IPS-18a (cell line): ENCODE data around the gene ART3.

Source experiments
- H3K27ac ChIP-seq: one replicate; pipeline ENCODE4 v1.5.1; 2013; ENCODE audit warnings: low read length
- H3K27me3 ChIP-seq: one replicate; pipeline ENCODE4 v1.6.1; 2013; ENCODE audit warnings: mild to moderate bottlenecking, low read length; ENCODE audit not compliant: control insufficient read depth, insufficient read depth
- H3K36me3 ChIP-seq: one replicate; pipeline ENCODE4 v1.6.1; 2013; ENCODE audit warnings: low read depth, low read length; ENCODE audit not compliant: control insufficient read depth
- H3K4me1 ChIP-seq: one replicate; pipeline ENCODE4 v1.6.1; 2013; ENCODE audit warnings: low read depth, low read length; ENCODE audit not compliant: control insufficient read depth
- H3K4me3 ChIP-seq: one replicate; pipeline ENCODE4 v1.5.1; 2013; ENCODE audit warnings: low read length
- H3K9ac ChIP-seq: one replicate; pipeline ENCODE4 v1.6.1; 2013; ENCODE audit warnings: mild to moderate bottlenecking, low read length, moderate library complexity
- H3K9me3 ChIP-seq: one replicate; pipeline ENCODE4 v1.6.1; 2013; ENCODE audit warnings: low read depth, low read length; ENCODE audit not compliant: control insufficient read depth

The ART3 gene

DNA sequence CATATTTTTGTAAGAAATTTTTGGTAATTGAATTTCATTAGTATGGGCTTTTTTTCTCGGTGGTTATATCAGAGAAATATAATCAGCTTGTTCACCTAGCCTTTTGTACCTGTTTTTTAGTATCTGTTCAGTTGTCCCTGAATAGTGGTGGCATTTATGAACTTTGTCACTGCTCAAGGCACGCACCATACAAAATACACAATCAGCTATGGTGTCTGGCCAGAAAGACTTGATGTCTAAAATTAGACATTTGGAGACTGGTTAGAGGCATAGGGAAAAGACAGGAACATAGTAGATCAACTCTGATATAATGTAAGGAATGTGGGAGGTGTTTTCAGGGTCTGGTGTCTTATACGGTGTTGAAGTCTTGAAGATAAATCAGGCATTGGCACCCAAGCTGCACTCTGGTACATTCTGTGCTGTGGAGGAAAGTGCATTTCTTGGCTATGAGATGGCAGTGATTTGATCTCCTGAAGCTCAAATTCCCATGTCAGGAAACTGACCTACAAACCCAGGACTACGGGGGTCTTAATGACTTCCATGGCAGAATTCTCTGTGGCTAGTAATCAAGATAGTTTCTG is 3.6 kb downstream of the ART3 start:
- Histone ChIP-seq H3K9me3 (no peaks in the 10 kb centered on the region), H3K27me3 (no peaks in the 10 kb centered on the region), H3K4me1 (peaks cover 4% of the 10 kb centered on the region), H3K27ac (no peak overlapping the region), H3K4me3 (no peak overlapping the region), H3K9ac (no peak overlapping the region), H3K36me3 (no peaks in the 10 kb centered on the region)

DNA sequence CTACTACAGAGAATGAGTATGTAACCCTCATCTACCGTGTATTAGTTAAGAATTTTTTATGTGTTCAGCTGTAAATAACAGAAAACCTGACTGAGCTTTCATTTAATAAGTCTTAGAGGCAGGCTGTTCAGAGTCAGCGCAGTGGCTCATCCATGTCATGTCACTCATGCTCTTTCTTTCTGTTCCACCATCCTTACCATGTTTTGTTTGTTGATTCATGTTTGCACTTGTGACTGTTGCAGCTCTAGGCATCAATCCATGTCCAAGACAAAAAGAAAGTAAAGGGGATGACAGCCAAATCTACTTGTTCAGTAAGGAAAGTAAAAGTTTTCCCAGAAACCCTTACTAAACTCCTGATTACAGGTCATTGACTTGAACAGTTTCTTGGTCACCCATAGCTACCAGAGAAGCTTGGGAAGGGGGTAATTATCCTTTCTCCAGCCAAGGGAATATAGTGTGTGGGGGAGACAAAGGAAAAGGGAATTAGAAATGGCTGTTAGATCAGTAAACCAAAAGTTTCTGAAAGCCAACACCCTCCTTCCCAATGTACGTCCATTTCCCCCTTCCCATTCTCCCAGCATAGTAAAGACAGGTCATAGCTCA is 9.0 kb downstream of the ART3 start:
- H3K9me3 ChIP-seq = no peaks in the 10 kb centered on the region
- H3K4me3 ChIP-seq = no peak overlapping the region
- H3K9ac ChIP-seq = no peak overlapping the region
- no peak overlapping the region for H3K27ac ChIP-seq
- H3K36me3 ChIP-seq = no peaks in the 10 kb centered on the region
- no peaks in the 10 kb centered on the region for H3K27me3 ChIP-seq
- H3K4me1 ChIP-seq = peaks cover 2% of the 10 kb centered on the region

DNA sequence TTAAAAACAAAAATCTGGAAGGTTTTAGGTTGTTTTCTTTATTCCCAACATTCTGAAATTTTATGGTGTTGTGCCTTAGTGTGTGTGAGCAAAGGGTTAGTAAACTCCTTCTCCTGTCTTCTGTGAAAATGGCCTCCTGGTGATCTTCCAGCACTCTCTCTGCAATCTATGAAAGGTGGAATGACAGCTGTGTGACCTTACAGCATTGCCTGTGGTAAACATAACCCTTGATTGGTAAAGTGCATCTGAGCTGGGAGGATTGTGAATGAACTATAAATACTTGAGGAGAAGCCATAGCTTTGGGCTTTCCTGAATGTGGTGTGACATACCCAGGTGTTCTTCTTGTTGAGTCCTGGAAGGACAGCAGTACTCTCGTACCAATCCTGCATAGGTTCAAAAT is 10.0 kb downstream of the ART3 start:
- Histone ChIP-seq H3K9ac (no peak overlapping the region), H3K4me1 (peaks cover 2% of the 10 kb centered on the region)

DNA sequence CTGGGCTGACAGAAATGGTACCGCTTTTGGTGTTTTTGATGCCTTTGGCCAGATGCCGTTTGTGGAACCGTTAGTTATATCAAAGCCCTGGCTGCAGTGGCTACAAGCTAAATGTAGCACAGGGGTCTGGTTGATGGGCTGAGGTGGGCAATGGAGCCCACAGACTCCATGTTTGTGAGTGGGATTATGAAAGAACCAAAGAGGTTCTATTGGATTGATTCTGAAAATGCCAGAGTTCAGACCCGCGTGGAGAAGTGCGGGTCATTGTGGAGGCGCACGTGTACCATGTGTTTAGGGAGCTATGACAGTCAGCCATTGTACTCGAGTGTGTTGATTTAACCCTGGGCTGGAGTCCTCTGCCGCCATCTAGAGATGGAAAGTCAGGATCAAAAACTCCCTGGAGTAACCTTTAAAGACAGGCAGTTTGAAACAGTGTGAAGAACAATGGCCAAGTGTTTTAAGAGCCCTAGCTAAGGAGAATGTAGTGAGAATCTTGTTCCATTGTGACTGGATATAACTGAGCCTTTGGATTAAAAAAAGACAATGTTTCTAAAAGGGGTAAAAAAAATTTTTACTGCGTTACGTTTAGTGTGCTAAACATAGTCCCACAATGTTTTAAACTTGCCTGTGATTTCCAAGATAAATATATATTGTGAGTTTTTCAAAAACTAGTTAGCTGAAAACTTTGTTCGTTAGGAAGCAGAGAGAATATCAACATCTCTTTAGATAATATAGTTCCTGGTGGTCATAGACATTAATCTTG is 12.7 kb downstream of the ART3 start:
- H3K9me3 ChIP-seq = no peaks in the 10 kb centered on the region
- peak overlapping the region; percentile 37 for H3K9ac ChIP-seq

More for the DNA sequence above, 10.0 kb downstream of the ART3 start:
- Histone ChIP-seq H3K36me3 (no peaks in the 10 kb centered on the region), H3K27ac (no peak overlapping the region), H3K9me3 (no peaks in the 10 kb centered on the region), H3K27me3 (no peaks in the 10 kb centered on the region), H3K4me3 (no peak overlapping the region)

GRCh38 chr4:76088719-76089118 is 14.2 kb downstream of the ART3 start:
- Histone ChIP-seq H3K4me1 (peaks cover 2% of the 10 kb centered on the region), H3K9me3 (no peaks in the 10 kb centered on the region), H3K9ac (no peak overlapping the region), H3K27ac (no peak overlapping the region), H3K27me3 (no peaks in the 10 kb centered on the region), H3K36me3 (no peaks in the 10 kb centered on the region), H3K4me3 (no peak overlapping the region)

More for the DNA sequence above, 12.7 kb downstream of the ART3 start:
- peaks cover 2% of the 10 kb centered on the region for H3K4me1 ChIP-seq
- H3K27me3 ChIP-seq = no peaks in the 10 kb centered on the region
- H3K27ac ChIP-seq = no peak overlapping the region
- peak overlapping the region; percentile 15 for H3K4me3 ChIP-seq
- H3K36me3 ChIP-seq = no peaks in the 10 kb centered on the region

- no peak overlapping the region for H3K27ac ChIP-seq
- H3K9me3 ChIP-seq = no peaks in the 10 kb centered on the region
- no peaks in the 10 kb centered on the region for H3K27me3 ChIP-seq
- H3K4me1 ChIP-seq = peaks cover 2% of the 10 kb centered on the region
- no peak overlapping the region for H3K9ac ChIP-seq
- H3K36me3 ChIP-seq = no peaks in the 10 kb centered on the region
- H3K4me3 ChIP-seq = no peak overlapping the region
These were observed 15.8 kb downstream of the ART3 start for GRCh38 chr4:76090241-76090691.

- H3K36me3 ChIP-seq = no peaks in the 10 kb centered on the region
- no peak overlapping the region for H3K27ac ChIP-seq
- no peaks in the 10 kb centered on the region for H3K9me3 ChIP-seq
- H3K4me3 ChIP-seq = no peak overlapping the region
- H3K27me3 ChIP-seq = no peaks in the 10 kb centered on the region
- peaks cover 2% of the 10 kb centered on the region for H3K4me1 ChIP-seq
- H3K9ac ChIP-seq = no peak overlapping the region
These were observed 16.5 kb downstream of the ART3 start for GRCh38 chr4:76091052-76091451.

GRCh38 chr4:76095568-76095967 is 21.1 kb downstream of the ART3 start:
- H3K4me1 ChIP-seq = no peaks in the 10 kb centered on the region
- no peaks in the 10 kb centered on the region for H3K27me3 ChIP-seq
- H3K9ac ChIP-seq = no peak overlapping the region
- H3K27ac ChIP-seq = no peak overlapping the region
- H3K4me3 ChIP-seq = no peak overlapping the region
- H3K36me3 ChIP-seq = no peaks in the 10 kb centered on the region
- no peaks in the 10 kb centered on the region for H3K9me3 ChIP-seq

DNA sequence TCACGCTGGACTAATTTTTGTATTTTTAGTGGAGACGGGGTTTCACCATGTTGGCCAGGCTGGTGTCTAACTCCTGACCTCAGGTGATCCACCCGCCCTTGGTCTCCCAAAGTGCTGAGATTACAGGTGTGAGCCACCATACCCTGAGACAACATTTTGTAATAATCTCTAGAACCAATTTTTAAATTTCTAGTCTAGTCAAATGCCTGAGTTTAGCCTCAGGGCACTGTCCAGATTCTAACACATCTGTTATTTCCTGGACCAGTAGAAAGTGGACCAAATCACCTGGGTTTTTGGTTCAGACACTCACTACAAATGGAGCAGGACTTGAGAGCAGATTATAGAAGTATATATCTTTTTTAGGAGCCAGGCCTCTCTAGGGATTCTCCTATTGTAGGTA is 21.6 kb downstream of the ART3 start:
- Histone ChIP-seq H3K27me3 (no peaks in the 10 kb centered on the region), H3K4me1 (no peaks in the 10 kb centered on the region), H3K9ac (no peak overlapping the region), H3K9me3 (no peaks in the 10 kb centered on the region), H3K4me3 (no peak overlapping the region), H3K36me3 (no peaks in the 10 kb centered on the region), H3K27ac (no peak overlapping the region)

GRCh38 chr4:76105652-76106051 is 31.1 kb downstream of the ART3 start:
- Histone ChIP-seq H3K9ac (no peak overlapping the region), H3K4me1 (no peaks in the 10 kb centered on the region), H3K27me3 (no peaks in the 10 kb centered on the region), H3K36me3 (no peaks in the 10 kb centered on the region), H3K27ac (no peak overlapping the region), H3K4me3 (no peak overlapping the region), H3K9me3 (no peaks in the 10 kb centered on the region)

GRCh38 chr4:76106442-76106841 is 31.9 kb downstream of the ART3 start:
- Histone ChIP-seq H3K27me3 (no peaks in the 10 kb centered on the region), H3K9me3 (no peaks in the 10 kb centered on the region), H3K36me3 (no peaks in the 10 kb centered on the region), H3K9ac (no peak overlapping the region), H3K4me1 (no peaks in the 10 kb centered on the region), H3K27ac (no peak overlapping the region), H3K4me3 (no peak overlapping the region)
